Caco-2 (cell line): ENCODE results near the gene NDRG2. TPM values are rescaled to one million over a fixed set of nuclear protein-coding genes. Genes with fewer than 3 reads are reported as not detected.

Experiments
- BruUV-seq: library from RNA; stranded (reverse); fragments of 400-500 nt; replicated peaks from 2 replicates; lab custom pipeline; 2021; lab: Mats Ljungman, UMichigan
- CTCF ChIA-PET: fragments of 300-600 bp; sonication (Branson Sonifier 250); formaldehyde crosslinking; loops from one replicate; lab custom pipeline; 2022; ENCODE audit warnings: antibody characterized with exemption; lab: Charles Lee
- POLR2A ChIA-PET: fragments of 300-600 bp; sonication (Branson Sonifier 250); formaldehyde crosslinking; loops from one replicate; lab custom pipeline; 2022; ENCODE audit warnings: antibody characterized with exemption; lab: Charles Lee
- DNase-seq, 2 experiments: peaks; one replicate each; pipeline versions ENCODE4 v3.0.0 to v3.0.0-alpha.2; 2020 to 2022
- H3K27me3 ChIP-seq: replicated peaks from 2 replicates; pipeline ENCODE4 v1.6.0; 2011; ENCODE audit warnings: low read length; ENCODE audit not compliant: control insufficient read depth, insufficient read depth
- H3K36me3 ChIP-seq: 2 replicates; pipeline ENCODE4 v1.5.1; 2011; ENCODE audit warnings: low read length; ENCODE audit not compliant: control insufficient read depth, insufficient read depth
- H3K4me1 ChIP-seq: fragments of 250-450 bp; sonication (Bioruptor Pico); 2 replicates; pipeline ENCODE4 v1.5.1; 2020; ENCODE audit warnings: mild to moderate bottlenecking
- H3K4me3 ChIP-seq: 2 replicates; pipeline ENCODE4 v1.5.1; 2011; ENCODE audit warnings: low read depth, mild to moderate bottlenecking, control low read depth, low read length
- H3K9me3 ChIP-seq: fragments of 250-450 bp; sonication (Bioruptor Pico); 2 replicates; pipeline ENCODE4 v1.5.1; 2020; ENCODE audit warnings: mild to moderate bottlenecking, moderate library complexity
- H3K27ac Mint-ChIP-seq: one replicate; pipeline ENCODE4 v1.8.0; 2022; ENCODE audit warnings: mixed read lengths; ENCODE audit not compliant: unreplicated experiment
- H3K27me3 Mint-ChIP-seq: one replicate; pipeline ENCODE4 v1.8.0; 2022; ENCODE audit warnings: mixed read lengths; ENCODE audit not compliant: insufficient read depth, unreplicated experiment
- H3K36me3 Mint-ChIP-seq: one replicate; pipeline ENCODE4 v1.8.0; 2022; ENCODE audit warnings: mild to moderate bottlenecking, mixed read lengths; ENCODE audit not compliant: insufficient read depth, unreplicated experiment
- H3K4me1 Mint-ChIP-seq: one replicate; pipeline ENCODE4 v1.8.0; 2022; ENCODE audit warnings: low read depth, mixed read lengths; ENCODE audit not compliant: unreplicated experiment
- H3K4me3 Mint-ChIP-seq: one replicate; pipeline ENCODE4 v1.8.0; 2022; ENCODE audit warnings: mild to moderate bottlenecking, moderate library complexity, mixed read lengths; ENCODE audit not compliant: unreplicated experiment
- H3K9me3 Mint-ChIP-seq: one replicate; pipeline ENCODE4 v1.8.0; 2022; ENCODE audit warnings: mixed read lengths; ENCODE audit not compliant: unreplicated experiment
- intact Hi-C: fragments of 100-400 bp; cut with micrococcal nuclease; formaldehyde crosslinking; loops from one replicate; pipeline ENCODE4 v1.10.0; 2022; ENCODE audit not compliant: unreplicated experiment
- total RNA-seq: library from RNA; stranded (reverse); gene quantifications from 2 replicates; pipeline ENCODE4 v1.2.3, GENCODE V29; 2022
- TF ChIP-seq, protein P1 (sequence below), 2 experiments: fragments of 200-600 bp in 1 of 2; IDR thresholded peaks; 1 replicate in 1 of 2; 2 replicates in 1 of 2; pipeline versions ENCODE4 v1.5.1 to v1.8.0; 2011 to 2022; ENCODE audit warnings: antibody characterized with exemption in 1 of 2, control low read depth in 1 of 2, inconsistent platforms in 1 of 2, low read depth in 1 of 2, low read length in 1 of 2, mild to moderate bottlenecking in 1 of 2, moderate library complexity in 1 of 2; ENCODE audit not compliant: insufficient read depth in 1 of 2, severe bottlenecking in 1 of 2, unreplicated experiment in 1 of 2

NDRG2 gene
- total RNA-seq, 1 experiment from 2014 or later = 17.7 TPM

DNA sequence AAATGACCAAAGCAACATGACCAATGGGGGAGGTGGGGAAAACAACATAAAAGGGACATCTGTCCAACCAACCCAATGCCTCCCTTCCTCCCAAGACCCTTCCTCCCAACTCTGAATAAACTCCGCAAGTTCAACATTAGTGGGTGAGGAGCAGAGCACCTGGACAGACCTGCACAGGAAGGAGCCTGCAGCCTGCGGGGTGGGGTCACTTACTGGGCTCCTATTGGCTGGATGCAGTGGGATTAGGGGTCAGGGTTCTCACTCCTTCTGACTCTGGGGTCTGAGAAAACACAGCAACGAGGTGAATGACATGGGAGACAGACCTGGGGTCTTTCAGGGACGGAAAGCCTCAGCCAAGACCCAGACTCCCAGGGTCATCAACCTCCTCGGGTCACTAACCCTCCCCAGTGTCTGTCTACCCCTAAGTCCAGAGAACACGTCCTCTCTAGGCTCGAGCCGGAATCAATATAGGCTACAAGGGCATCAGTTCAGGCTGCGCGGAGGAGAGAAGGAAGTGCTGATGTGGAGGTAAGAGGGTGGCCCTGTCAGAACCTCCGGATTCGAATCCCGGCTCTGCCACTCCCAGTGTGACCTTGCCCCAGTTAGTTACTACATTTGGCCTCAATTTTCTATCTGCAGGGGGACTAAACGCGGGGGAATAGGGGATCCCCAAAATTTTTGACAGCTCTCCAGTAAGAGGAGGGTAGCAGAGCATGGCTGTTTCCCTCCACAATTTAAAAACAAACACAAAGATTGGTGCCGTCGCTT is 860 bp downstream of the NDRG2 start:
- Histone ChIP-seq H3K4me1 (peaks cover 15% of the 10 kb centered on the region), H3K27me3 (no peaks in the 10 kb centered on the region)
- no TSS peak for BruUV-seq

DNA sequence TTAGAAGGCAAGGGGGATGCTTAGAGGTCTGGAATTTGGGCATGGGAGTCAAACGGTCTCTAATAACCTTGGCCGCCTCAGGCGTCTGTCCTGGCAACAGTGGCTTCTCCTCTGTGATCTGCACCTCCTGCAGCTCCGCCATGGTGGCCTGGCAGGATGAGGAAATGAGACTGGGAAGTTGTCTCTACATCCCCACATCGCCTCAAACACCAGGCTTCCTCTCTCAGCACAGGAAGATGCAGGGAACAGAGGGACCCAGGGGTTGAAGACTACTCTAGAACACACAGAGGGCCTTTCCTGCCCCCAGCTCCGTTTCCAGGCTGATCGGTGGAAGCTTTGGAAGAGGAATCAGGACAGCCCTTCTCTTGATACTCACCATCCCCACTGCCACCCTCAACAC is 1.7 kb downstream of the NDRG2 start:
- no TSS peak for BruUV-seq
- Mint-ChIP-seq H3K36me3 (no peaks in the 10 kb centered on the region), H3K4me1 (peaks cover 18% of the 10 kb centered on the region), H3K27me3 (no peaks in the 10 kb centered on the region), H3K27ac (no peak overlapping the region), H3K9me3 (no peaks in the 10 kb centered on the region), H3K4me3 (peak overlapping the region; percentile 28)
- TF ChIP-seq, protein P1, sequence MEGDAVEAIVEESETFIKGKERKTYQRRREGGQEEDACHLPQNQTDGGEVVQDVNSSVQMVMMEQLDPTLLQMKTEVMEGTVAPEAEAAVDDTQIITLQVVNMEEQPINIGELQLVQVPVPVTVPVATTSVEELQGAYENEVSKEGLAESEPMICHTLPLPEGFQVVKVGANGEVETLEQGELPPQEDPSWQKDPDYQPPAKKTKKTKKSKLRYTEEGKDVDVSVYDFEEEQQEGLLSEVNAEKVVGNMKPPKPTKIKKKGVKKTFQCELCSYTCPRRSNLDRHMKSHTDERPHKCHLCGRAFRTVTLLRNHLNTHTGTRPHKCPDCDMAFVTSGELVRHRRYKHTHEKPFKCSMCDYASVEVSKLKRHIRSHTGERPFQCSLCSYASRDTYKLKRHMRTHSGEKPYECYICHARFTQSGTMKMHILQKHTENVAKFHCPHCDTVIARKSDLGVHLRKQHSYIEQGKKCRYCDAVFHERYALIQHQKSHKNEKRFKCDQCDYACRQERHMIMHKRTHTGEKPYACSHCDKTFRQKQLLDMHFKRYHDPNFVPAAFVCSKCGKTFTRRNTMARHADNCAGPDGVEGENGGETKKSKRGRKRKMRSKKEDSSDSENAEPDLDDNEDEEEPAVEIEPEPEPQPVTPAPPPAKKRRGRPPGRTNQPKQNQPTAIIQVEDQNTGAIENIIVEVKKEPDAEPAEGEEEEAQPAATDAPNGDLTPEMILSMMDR (IDR thresholded peaks at IDR 0.05; ENCODE audit: insufficient read depth in 1 of 2, low read depth in 1 of 2, low read length in 1 of 2, severe bottlenecking in 1 of 2, unreplicated experiment in 1 of 2) = no peak
- Histone ChIP-seq H3K4me3 (no peak overlapping the region), H3K36me3 (no peaks in the 10 kb centered on the region), H3K9me3 (no peaks in the 10 kb centered on the region), H3K4me1 (peaks cover 15% of the 10 kb centered on the region), H3K27me3 (no peaks in the 10 kb centered on the region)
- ChIA-PET CTCF (interaction anchor here (2.0 kb wide), 1 partner anchor 8 kb away, joined by 13 read pairs; no protein-coding TSS in a partner anchor), POLR2A (no interaction called here)
- DNase-seq = no peak
- intact Hi-C loops = no loop called here

More for the DNA sequence above, 860 bp downstream of the NDRG2 start:
- Mint-ChIP-seq H3K4me1 (peaks cover 18% of the 10 kb centered on the region), H3K27me3 (no peaks in the 10 kb centered on the region), H3K36me3 (no peaks in the 10 kb centered on the region), H3K27ac (peak overlapping the region; percentile 73), H3K9me3 (no peaks in the 10 kb centered on the region), H3K4me3 (peak overlapping the region; percentile 72)
- TF ChIP-seq, protein P1 (IDR thresholded peaks at IDR 0.05; ENCODE audit: insufficient read depth in 1 of 2, low read depth in 1 of 2, low read length in 1 of 2, severe bottlenecking in 1 of 2, unreplicated experiment in 1 of 2) = no peak
- CTCF ChIA-PET = interaction anchor here (0.8 to 2.0 kb wide), 2 partner anchors 9 to 52 kb away, joined by 5 to 13 read pairs; no protein-coding TSS in a partner anchor
- POLR2A ChIA-PET = no interaction called here
- peak overlapping the region; percentile 73 for H3K4me3 ChIP-seq
- no peaks in the 10 kb centered on the region for H3K36me3 ChIP-seq
- no peaks in the 10 kb centered on the region for H3K9me3 ChIP-seq
- intact Hi-C loops = loop anchor here (1.0 kb wide), 1 partner anchor 14 kb away; no protein-coding TSS in a partner anchor
- DNase-seq = peak in 1 of 2 experiments; percentile 10

DNA sequence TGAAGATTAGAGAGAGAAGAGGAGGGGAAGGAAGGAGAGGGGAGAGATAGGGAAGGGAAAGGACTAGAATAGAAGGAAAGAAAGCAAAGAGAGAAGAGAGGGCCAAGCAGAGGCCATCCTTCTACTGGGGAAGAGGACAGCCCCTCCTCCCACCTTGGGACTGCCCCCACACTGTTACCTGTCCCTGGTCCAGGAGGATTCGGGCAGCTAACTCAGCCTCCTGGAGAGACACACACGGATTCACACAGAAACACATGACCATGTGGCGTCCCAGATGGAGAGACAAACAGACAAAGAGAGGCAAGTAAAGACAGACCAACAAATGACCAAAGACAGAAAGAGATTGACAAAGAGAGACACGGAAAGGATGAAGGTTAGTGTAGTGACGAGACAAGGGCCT is 2.2 kb downstream of the NDRG2 start:
- DNase-seq = no peak
- no peak overlapping the region for H3K27ac Mint-ChIP-seq
- TF ChIP-seq, protein P1 (IDR thresholded peaks at IDR 0.05; ENCODE audit: insufficient read depth in 1 of 2, low read depth in 1 of 2, low read length in 1 of 2, severe bottlenecking in 1 of 2, unreplicated experiment in 1 of 2) = no peak
- ChIA-PET CTCF (no interaction called here), POLR2A (no interaction called here)
- H3K36me3 Mint-ChIP-seq = peaks cover 1% of the 10 kb centered on the region
- Histone ChIP-seq H3K4me3 (no peak overlapping the region), H3K9me3 (no peaks in the 10 kb centered on the region), H3K36me3 (no peaks in the 10 kb centered on the region), H3K4me1 (peaks cover 15% of the 10 kb centered on the region), H3K27me3 (no peaks in the 10 kb centered on the region)
- intact Hi-C loops = no loop called here
- peaks cover 18% of the 10 kb centered on the region for H3K4me1 Mint-ChIP-seq
- H3K4me3 Mint-ChIP-seq = peak overlapping the region; percentile 28
- no TSS peak for BruUV-seq
- no peaks in the 10 kb centered on the region for H3K9me3 Mint-ChIP-seq
- H3K27me3 Mint-ChIP-seq = no peaks in the 10 kb centered on the region
